Measurements from ENCODE around the gene ABCA12. TPM values are rescaled to one million over a fixed set of nuclear protein-coding genes. Genes with fewer than 3 reads are reported as not detected.

ABCA12 gene
- polyA plus RNA-seq, 1 experiment, result 0.01 TPM

- POLR2A ChIA-PET, result no interaction called here
- TF ChIP-seq, protein P1, sequence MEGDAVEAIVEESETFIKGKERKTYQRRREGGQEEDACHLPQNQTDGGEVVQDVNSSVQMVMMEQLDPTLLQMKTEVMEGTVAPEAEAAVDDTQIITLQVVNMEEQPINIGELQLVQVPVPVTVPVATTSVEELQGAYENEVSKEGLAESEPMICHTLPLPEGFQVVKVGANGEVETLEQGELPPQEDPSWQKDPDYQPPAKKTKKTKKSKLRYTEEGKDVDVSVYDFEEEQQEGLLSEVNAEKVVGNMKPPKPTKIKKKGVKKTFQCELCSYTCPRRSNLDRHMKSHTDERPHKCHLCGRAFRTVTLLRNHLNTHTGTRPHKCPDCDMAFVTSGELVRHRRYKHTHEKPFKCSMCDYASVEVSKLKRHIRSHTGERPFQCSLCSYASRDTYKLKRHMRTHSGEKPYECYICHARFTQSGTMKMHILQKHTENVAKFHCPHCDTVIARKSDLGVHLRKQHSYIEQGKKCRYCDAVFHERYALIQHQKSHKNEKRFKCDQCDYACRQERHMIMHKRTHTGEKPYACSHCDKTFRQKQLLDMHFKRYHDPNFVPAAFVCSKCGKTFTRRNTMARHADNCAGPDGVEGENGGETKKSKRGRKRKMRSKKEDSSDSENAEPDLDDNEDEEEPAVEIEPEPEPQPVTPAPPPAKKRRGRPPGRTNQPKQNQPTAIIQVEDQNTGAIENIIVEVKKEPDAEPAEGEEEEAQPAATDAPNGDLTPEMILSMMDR (IDR thresholded peaks at IDR 0.05; ENCODE audit: insufficient read depth, low read depth, low read length), result no peak
- no peaks in the 10 kb centered on the region for H3K27me3 ChIP-seq (ENCODE audit: control insufficient read depth, insufficient read depth, low read length)
- no peak for DNase-seq (ENCODE audit: low read depth)
- CTCF ChIA-PET, result no interaction called here
- no peaks in the 10 kb centered on the region for H3K36me3 ChIP-seq (ENCODE audit: control insufficient read depth, insufficient read depth, low read length)
- H3K4me3 ChIP-seq (ENCODE audit: low read depth, low read length), result no peak overlapping the region
Observed at GRCh38 chr2:215107216-215108056, 31.0 kb downstream of the ABCA12 start.

DNA sequence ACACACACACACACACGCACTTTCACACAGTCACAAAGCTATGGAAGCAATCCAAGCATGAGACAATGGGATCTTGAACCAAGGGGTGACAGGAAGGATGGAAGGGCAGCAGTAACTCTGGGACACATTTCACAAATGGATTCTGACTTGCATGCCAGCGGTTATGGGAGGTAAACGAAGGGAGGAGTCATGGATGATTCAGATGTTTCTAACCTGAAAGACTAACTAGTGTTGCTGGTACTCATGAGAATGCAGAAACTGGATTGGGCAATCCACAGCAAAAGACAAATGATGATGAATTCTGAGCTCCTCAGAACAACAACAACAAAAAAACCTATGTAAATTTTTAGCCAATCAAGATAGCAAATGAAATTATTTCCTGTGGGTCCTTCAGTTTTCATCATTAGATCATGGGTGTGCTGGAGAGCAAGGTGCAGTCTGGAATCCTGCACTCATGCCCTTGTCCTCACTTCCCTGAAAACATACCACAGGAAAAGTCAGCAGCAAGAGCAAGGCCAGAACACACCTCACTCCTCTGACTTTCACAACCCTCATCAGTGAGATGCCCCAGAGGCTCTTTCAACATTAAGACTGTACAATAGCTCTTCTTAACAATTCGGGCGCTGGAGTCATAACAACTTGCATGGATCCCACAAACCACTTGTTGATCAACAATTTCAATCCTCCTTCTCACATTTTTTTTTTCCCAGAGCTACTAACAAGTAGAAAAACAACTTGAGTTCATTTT lies 32.6 kb downstream of the ABCA12 start:
- no peak for DNase-seq (ENCODE audit: low read depth)

GRCh38 chr2:215104226-215104625 lies 34.2 kb downstream of the ABCA12 start:
- TF ChIP-seq, protein P1 (IDR thresholded peaks at IDR 0.05; ENCODE audit: insufficient read depth, low read depth, low read length), result no peak
- ChIA-PET POLR2A (no interaction called here), CTCF (no interaction called here)
- Histone ChIP-seq H3K4me3 (ENCODE audit: low read depth, low read length) (no peak overlapping the region), H3K36me3 (ENCODE audit: control insufficient read depth, insufficient read depth, low read length) (no peaks in the 10 kb centered on the region), H3K27me3 (ENCODE audit: control insufficient read depth, insufficient read depth, low read length) (no peaks in the 10 kb centered on the region)
- no peak for DNase-seq (ENCODE audit: low read depth)

More for the DNA sequence above, 32.6 kb downstream of the ABCA12 start:
- ChIA-PET CTCF (interaction anchor here (0.6 to 1.3 kb wide), 3 partner anchors 16 to 1808 kb away, joined by 3 to 7 read pairs (median 4); no protein-coding TSS in a partner anchor), POLR2A (no interaction called here)
- H3K36me3 ChIP-seq (ENCODE audit: control insufficient read depth, insufficient read depth, low read length), result no peaks in the 10 kb centered on the region
- TF ChIP-seq, protein P1 (IDR thresholded peaks at IDR 0.05; ENCODE audit: insufficient read depth, low read depth, low read length), result no peak
- no peak overlapping the region for H3K4me3 ChIP-seq (ENCODE audit: low read depth, low read length)
- no peaks in the 10 kb centered on the region for H3K27me3 ChIP-seq (ENCODE audit: control insufficient read depth, insufficient read depth, low read length)

DNA sequence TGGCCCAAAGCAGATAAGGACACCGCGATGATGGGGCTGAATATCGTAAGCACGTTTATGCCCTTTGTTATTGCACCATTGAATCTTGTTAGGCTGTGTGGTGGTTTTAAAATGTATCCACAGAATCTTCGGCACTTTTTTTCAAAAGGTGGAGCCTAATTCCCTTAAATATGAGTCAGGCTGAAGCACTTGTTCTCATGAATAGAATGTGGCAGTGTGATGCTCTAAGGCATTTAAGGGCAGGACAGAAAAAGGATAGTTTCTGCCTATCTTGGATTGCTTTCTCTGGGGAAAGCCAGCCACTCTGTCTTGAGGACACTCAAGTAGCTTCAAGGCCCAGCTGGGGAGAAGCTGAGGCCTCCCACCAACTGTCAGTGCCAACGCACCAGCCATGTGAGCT lies 39.6 kb downstream of the ABCA12 start:
- TF ChIP-seq, protein P1 (IDR thresholded peaks at IDR 0.05; ENCODE audit: insufficient read depth, low read depth, low read length), result no peak
- Histone ChIP-seq H3K27me3 (ENCODE audit: control insufficient read depth, insufficient read depth, low read length) (no peaks in the 10 kb centered on the region), H3K4me3 (ENCODE audit: low read depth, low read length) (no peak overlapping the region), H3K36me3 (ENCODE audit: control insufficient read depth, insufficient read depth, low read length) (no peaks in the 10 kb centered on the region)
- ChIA-PET POLR2A (no interaction called here), CTCF (interaction anchor here (1.2 kb wide), 1 partner anchor 10 kb away, joined by 4 read pairs; no protein-coding TSS in a partner anchor)
- no peak for DNase-seq (ENCODE audit: low read depth)

DNA sequence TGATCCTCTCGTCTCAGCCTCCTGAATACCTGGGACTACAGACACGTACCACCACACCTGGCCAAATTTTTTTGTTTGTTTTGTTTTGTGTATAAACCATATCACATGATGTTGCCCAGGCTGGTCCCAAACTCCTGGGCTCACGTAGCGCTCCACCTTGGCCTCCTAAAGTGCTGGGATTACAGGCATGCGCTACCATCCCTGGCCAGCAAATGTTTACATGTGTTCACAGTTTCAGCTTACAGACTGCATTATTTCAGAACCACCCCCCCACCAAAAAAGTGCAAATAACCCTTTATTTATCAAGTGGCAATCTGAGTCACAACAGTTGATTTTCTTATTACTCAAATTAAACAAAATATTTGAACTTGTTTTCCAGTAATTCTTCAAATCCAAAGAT lies 54.3 kb downstream of the ABCA12 start:
- ChIA-PET POLR2A (no interaction called here), CTCF (no interaction called here)
- TF ChIP-seq, protein P1 (IDR thresholded peaks at IDR 0.05; ENCODE audit: insufficient read depth, low read depth, low read length), result no peak

More for the DNA sequence above, 54.3 kb downstream of the ABCA12 start:
- Histone ChIP-seq H3K36me3 (ENCODE audit: control insufficient read depth, insufficient read depth, low read length) (no peaks in the 10 kb centered on the region), H3K4me3 (ENCODE audit: low read depth, low read length) (no peak overlapping the region), H3K27me3 (ENCODE audit: control insufficient read depth, insufficient read depth, low read length) (no peaks in the 10 kb centered on the region)
- DNase-seq (ENCODE audit: low read depth), result no peak

Measured in BJ (cell line).